KMS-11 (cell line): ENCODE results near the gene DTD1.

Source experiments
- H2AFZ ChIP-seq: fragments of 200-600 bp; sonication (generic); 2 replicates; pipeline ENCODE4 v1.6.1; 2016; ENCODE audit warnings: antibody characterized with exemption, mixed run types, low read depth
- H3K27ac ChIP-seq: fragments of 200-600 bp; sonication (generic); 2 replicates; pipeline ENCODE4 v1.6.1; 2016; ENCODE audit warnings: mild to moderate bottlenecking, mixed run types
- H3K27me3 ChIP-seq: fragments of 200-600 bp; sonication (generic); 2 replicates; pipeline ENCODE4 v1.6.1; 2017; ENCODE audit warnings: mild to moderate bottlenecking, low read depth, mixed run types, moderate library complexity; ENCODE audit not compliant: insufficient read depth
- H3K36me3 ChIP-seq: fragments of 200-600 bp; sonication (generic); 2 replicates; pipeline ENCODE4 v1.6.1; 2017; ENCODE audit warnings: mild to moderate bottlenecking, mixed run types; ENCODE audit not compliant: insufficient read depth
- H3K4me1 ChIP-seq: fragments of 200-600 bp; sonication (generic); 2 replicates; pipeline ENCODE4 v1.6.1; 2016; ENCODE audit warnings: mild to moderate bottlenecking, low read depth, mixed run types; ENCODE audit not compliant: poor library complexity, severe bottlenecking
- H3K4me2 ChIP-seq: fragments of 200-600 bp; sonication (generic); 2 replicates; pipeline ENCODE4 v1.7.0; 2016; ENCODE audit warnings: mild to moderate bottlenecking, mixed run types
- H3K4me3 ChIP-seq: fragments of 200-600 bp; sonication (generic); IDR thresholded peaks from 2 replicates; pipeline ENCODE4 v1.6.1; 2017; ENCODE audit warnings: low read depth, low read length, mixed read lengths; ENCODE audit not compliant: insufficient read depth
- H3K79me2 ChIP-seq: fragments of 200-600 bp; sonication (generic); 2 replicates; pipeline ENCODE4 v1.6.1; 2016; ENCODE audit warnings: low read depth, mixed run types; ENCODE audit not compliant: insufficient read depth
- H3K9ac ChIP-seq: fragments of 200-600 bp; sonication (generic); 2 replicates; pipeline ENCODE4 v1.6.1; 2016; ENCODE audit warnings: mild to moderate bottlenecking, mixed run types
- H4K20me1 ChIP-seq: fragments of 200-600 bp; sonication (generic); 2 replicates; pipeline ENCODE4 v1.6.1; 2016; ENCODE audit warnings: mild to moderate bottlenecking, mixed run types; ENCODE audit not compliant: insufficient read depth
- TF ChIP-seq, protein P1 (sequence below): fragments of 200-600 bp; sonication (generic); conservative IDR thresholded peaks from 2 replicates; pipeline ENCODE4 v1.6.1; 2017; ENCODE audit warnings: low read depth, mild to moderate bottlenecking, antibody characterized with exemption, low read length, moderate library complexity, mixed read lengths

DTD1 gene

DNA sequence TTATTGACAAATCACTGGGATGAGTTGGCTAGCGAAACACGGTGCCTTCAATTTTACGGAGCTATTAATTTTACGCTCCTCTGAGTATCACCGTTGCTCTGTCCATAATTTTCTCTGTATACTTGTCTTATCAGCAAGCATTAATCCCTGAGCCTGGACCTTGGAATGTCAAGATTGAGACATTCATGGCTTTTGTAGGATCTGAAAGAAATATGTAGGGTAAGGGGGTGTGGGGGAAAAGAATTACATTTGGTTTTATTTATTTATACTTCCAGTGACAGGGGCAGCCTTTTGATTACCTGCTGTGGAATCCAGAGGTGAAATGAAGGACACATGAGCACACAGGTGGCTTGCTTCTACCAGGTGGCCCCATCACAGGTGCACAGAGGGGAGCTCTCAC lies 46.6 kb downstream of the DTD1 start:
- H3K79me2 ChIP-seq, result no peaks in the 10 kb centered on the region
- TF ChIP-seq, protein P1, sequence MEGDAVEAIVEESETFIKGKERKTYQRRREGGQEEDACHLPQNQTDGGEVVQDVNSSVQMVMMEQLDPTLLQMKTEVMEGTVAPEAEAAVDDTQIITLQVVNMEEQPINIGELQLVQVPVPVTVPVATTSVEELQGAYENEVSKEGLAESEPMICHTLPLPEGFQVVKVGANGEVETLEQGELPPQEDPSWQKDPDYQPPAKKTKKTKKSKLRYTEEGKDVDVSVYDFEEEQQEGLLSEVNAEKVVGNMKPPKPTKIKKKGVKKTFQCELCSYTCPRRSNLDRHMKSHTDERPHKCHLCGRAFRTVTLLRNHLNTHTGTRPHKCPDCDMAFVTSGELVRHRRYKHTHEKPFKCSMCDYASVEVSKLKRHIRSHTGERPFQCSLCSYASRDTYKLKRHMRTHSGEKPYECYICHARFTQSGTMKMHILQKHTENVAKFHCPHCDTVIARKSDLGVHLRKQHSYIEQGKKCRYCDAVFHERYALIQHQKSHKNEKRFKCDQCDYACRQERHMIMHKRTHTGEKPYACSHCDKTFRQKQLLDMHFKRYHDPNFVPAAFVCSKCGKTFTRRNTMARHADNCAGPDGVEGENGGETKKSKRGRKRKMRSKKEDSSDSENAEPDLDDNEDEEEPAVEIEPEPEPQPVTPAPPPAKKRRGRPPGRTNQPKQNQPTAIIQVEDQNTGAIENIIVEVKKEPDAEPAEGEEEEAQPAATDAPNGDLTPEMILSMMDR, result no peak
- no peak overlapping the region for H3K4me2 ChIP-seq
- no peak overlapping the region for H3K4me3 ChIP-seq
- no peaks in the 10 kb centered on the region for H3K36me3 ChIP-seq
- no peaks in the 10 kb centered on the region for H3K27me3 ChIP-seq
- H3K4me1 ChIP-seq, result no peaks in the 10 kb centered on the region
- no peak overlapping the region for H2AFZ ChIP-seq
- no peak overlapping the region for H3K9ac ChIP-seq
- H4K20me1 ChIP-seq, result no peaks in the 10 kb centered on the region
- H3K27ac ChIP-seq, result no peak overlapping the region

DNA sequence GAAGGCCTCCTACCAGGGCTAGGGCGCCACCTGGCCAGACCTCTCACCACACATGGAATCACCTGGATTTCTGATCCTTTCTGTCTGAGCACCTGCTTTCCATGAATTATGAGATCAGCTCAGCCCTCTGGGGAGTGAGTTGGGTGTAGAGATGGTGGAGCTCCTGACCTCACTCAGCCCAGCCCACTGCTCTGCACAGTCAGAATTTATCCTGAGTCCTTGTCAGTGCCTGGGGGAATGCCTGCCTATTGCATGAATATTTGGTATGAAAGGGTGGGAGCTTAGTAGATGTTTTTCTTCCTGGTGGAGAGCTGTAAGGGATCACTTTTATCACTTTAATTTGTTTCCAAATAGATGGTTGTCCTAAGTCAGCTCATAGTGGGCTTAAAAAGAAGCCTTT lies 47.5 kb downstream of the DTD1 start:
- H3K9ac ChIP-seq, result no peak overlapping the region
- no peaks in the 10 kb centered on the region for H4K20me1 ChIP-seq
- no peak overlapping the region for H3K4me2 ChIP-seq
- H2AFZ ChIP-seq, result no peak overlapping the region
- no peak overlapping the region for H3K4me3 ChIP-seq
- H3K27me3 ChIP-seq, result no peaks in the 10 kb centered on the region
- H3K36me3 ChIP-seq, result no peaks in the 10 kb centered on the region
- H3K27ac ChIP-seq, result no peak overlapping the region
- H3K4me1 ChIP-seq, result no peaks in the 10 kb centered on the region
- H3K79me2 ChIP-seq, result no peaks in the 10 kb centered on the region
- TF ChIP-seq, protein P1, result no peak

DNA sequence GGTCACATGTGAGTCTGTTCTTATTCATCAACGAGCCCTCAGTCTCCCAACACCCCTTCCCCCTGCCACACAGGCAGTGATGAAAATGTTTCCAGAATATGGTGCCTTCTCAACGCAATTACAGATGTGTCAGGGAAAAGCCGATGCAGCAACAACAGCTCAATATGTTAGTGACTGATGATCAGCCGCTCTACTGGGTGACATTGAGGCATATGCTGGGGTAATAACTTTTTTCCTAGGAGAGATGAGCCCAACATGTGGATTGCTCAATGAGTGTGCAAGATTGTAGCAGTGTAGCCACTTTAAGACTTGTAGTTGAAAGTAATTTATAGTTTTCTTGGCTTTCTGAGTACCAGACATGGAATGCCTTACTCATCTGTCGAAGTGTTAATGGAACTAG lies 49.4 kb downstream of the DTD1 start:
- H3K79me2 ChIP-seq, result no peaks in the 10 kb centered on the region
- H4K20me1 ChIP-seq, result no peaks in the 10 kb centered on the region
- TF ChIP-seq, protein P1, result no peak
- no peak overlapping the region for H3K27ac ChIP-seq
- H3K9ac ChIP-seq, result no peak overlapping the region
- no peak overlapping the region for H2AFZ ChIP-seq
- H3K4me3 ChIP-seq, result no peak overlapping the region
- H3K4me2 ChIP-seq, result no peak overlapping the region
- H3K36me3 ChIP-seq, result no peaks in the 10 kb centered on the region
- no peaks in the 10 kb centered on the region for H3K4me1 ChIP-seq
- no peaks in the 10 kb centered on the region for H3K27me3 ChIP-seq

DNA sequence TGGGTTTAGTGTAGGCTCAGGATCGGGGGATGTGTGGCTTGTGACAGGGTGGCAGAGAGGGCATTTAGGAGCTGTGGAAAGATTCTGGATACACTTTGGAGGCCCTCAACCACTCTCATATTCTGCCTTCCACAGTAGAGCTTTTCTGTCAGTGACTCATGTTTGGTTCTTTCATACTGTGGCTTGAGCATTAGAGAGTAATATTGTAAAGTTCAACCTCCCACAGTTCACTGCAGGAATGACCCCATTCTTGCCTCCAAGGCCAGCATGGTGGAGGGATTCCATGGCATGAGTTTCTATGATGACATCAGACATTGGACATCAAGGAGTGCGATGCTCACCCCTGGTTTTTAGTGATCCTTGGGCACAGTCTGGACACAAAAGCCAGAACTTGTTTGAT lies 50.9 kb downstream of the DTD1 start:
- Histone ChIP-seq H3K36me3 (no peaks in the 10 kb centered on the region), H3K79me2 (no peaks in the 10 kb centered on the region), H3K27ac (no peak overlapping the region), H3K27me3 (no peaks in the 10 kb centered on the region), H3K9ac (no peak overlapping the region), H3K4me3 (no peak overlapping the region), H3K4me1 (no peaks in the 10 kb centered on the region), H2AFZ (no peak overlapping the region), H4K20me1 (no peaks in the 10 kb centered on the region), H3K4me2 (no peak overlapping the region)
- TF ChIP-seq, protein P1, result no peak
